ENCODE results near the gene FSIP1. TPM values are rescaled to one million over a fixed set of nuclear protein-coding genes. Genes with fewer than 3 reads are reported as not detected.

Gene FSIP1
- total RNA-seq, 1 experiment from 2014 or later = 0.61 TPM

DNA sequence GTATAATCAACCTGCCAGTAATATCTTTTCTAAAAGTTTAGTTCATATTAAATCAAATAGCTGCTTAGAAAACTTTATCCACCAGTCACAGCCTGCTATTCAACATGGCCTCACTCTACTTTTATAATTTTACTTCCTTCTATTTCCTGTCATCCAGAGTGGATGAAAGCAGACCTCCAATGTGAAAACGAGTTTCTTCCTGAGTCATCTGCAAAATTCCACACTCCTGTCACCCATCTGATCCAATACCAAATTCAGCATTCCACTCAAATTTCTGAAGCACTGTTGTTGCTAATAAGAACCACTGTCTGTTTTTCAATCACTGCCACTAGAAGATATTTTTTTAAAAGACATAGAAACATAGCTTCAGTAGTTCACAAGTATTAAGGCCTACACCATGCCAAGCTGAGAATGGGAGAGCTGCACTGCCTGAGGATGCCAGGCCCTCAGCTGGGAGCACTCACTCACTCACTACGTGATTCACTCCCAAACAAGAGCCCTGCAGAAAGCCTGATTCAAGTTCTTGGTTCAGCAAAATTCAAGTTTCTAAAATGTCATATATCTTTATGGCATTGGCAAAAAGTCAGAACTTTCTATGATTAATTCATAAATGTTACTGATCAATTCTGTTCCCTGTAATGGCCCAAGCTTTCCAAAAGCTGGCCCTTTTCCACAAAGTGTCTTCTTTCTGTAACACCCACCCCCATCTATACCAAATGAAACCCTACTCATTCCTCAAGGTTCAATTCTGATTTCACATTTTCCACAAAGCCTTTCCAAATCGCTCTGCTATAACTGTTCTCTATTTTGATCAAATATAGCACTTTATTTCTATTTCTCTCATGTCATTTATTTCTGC is 82.9 kb downstream of the FSIP1 start:
- Mint-ChIP-seq H3K36me3 (no peaks in the 10 kb centered on the region), H3K9me3 (no peaks in the 10 kb centered on the region), H3K4me3 (no peak overlapping the region), H3K27me3 (ENCODE audit: low read depth) (no peaks in the 10 kb centered on the region), H3K27ac (no peak overlapping the region), H3K4me1 (peaks cover 8% of the 10 kb centered on the region)
- POLR2A ChIA-PET = no interaction called here
- DNase-seq (ENCODE audit: low spot score) (no peak), ATAC-seq (no peak)
- CTCF ChIA-PET = interaction anchor here (3.5 kb wide), 1 partner anchor 57 kb away, joined by 15 read pairs; no protein-coding TSS in a partner anchor
- TF ChIP-seq SMAD3 (CRISPR knock-in tag; IDR thresholded peaks at IDR 0.05; ENCODE audit: borderline replicate concordance) = no peak
- no peak for TF ChIP-seq ZNF219 (CRISPR knock-in tag; IDR thresholded peaks at IDR 0.05; ENCODE audit: borderline replicate concordance)
- TF ChIP-seq ZNF396 (CRISPR knock-in tag; IDR thresholded peaks at IDR 0.05; ENCODE audit: borderline replicate concordance) = no peak
- TF ChIP-seq, protein P1, sequence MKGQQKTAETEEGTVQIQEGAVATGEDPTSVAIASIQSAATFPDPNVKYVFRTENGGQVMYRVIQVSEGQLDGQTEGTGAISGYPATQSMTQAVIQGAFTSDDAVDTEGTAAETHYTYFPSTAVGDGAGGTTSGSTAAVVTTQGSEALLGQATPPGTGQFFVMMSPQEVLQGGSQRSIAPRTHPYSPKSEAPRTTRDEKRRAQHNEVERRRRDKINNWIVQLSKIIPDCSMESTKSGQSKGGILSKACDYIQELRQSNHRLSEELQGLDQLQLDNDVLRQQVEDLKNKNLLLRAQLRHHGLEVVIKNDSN (CRISPR knock-in tag; IDR thresholded peaks at IDR 0.05) = no peak
- TF ChIP-seq EMX1 (CRISPR knock-in tag; IDR thresholded peaks at IDR 0.05) = no peak
- TF ChIP-seq ZNF263 (CRISPR knock-in tag; IDR thresholded peaks at IDR 0.05; ENCODE audit: low read depth) = no peak
- no peak for TF ChIP-seq RORB (CRISPR knock-in tag; IDR thresholded peaks at IDR 0.05)
- TF ChIP-seq FOXK1 (CRISPR knock-in tag; IDR thresholded peaks at IDR 0.05) = no peak
- no peak for TF ChIP-seq E2F5 (CRISPR knock-in tag; IDR thresholded peaks at IDR 0.05)
- TF ChIP-seq, protein P2, sequence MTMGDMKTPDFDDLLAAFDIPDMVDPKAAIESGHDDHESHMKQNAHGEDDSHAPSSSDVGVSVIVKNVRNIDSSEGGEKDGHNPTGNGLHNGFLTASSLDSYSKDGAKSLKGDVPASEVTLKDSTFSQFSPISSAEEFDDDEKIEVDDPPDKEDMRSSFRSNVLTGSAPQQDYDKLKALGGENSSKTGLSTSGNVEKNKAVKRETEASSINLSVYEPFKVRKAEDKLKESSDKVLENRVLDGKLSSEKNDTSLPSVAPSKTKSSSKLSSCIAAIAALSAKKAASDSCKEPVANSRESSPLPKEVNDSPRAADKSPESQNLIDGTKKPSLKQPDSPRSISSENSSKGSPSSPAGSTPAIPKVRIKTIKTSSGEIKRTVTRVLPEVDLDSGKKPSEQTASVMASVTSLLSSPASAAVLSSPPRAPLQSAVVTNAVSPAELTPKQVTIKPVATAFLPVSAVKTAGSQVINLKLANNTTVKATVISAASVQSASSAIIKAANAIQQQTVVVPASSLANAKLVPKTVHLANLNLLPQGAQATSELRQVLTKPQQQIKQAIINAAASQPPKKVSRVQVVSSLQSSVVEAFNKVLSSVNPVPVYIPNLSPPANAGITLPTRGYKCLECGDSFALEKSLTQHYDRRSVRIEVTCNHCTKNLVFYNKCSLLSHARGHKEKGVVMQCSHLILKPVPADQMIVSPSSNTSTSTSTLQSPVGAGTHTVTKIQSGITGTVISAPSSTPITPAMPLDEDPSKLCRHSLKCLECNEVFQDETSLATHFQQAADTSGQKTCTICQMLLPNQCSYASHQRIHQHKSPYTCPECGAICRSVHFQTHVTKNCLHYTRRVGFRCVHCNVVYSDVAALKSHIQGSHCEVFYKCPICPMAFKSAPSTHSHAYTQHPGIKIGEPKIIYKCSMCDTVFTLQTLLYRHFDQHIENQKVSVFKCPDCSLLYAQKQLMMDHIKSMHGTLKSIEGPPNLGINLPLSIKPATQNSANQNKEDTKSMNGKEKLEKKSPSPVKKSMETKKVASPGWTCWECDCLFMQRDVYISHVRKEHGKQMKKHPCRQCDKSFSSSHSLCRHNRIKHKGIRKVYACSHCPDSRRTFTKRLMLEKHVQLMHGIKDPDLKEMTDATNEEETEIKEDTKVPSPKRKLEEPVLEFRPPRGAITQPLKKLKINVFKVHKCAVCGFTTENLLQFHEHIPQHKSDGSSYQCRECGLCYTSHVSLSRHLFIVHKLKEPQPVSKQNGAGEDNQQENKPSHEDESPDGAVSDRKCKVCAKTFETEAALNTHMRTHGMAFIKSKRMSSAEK (CRISPR knock-in tag; IDR thresholded peaks at IDR 0.05; ENCODE audit: borderline replicate concordance) = no peak
- TF ChIP-seq, protein P3, sequence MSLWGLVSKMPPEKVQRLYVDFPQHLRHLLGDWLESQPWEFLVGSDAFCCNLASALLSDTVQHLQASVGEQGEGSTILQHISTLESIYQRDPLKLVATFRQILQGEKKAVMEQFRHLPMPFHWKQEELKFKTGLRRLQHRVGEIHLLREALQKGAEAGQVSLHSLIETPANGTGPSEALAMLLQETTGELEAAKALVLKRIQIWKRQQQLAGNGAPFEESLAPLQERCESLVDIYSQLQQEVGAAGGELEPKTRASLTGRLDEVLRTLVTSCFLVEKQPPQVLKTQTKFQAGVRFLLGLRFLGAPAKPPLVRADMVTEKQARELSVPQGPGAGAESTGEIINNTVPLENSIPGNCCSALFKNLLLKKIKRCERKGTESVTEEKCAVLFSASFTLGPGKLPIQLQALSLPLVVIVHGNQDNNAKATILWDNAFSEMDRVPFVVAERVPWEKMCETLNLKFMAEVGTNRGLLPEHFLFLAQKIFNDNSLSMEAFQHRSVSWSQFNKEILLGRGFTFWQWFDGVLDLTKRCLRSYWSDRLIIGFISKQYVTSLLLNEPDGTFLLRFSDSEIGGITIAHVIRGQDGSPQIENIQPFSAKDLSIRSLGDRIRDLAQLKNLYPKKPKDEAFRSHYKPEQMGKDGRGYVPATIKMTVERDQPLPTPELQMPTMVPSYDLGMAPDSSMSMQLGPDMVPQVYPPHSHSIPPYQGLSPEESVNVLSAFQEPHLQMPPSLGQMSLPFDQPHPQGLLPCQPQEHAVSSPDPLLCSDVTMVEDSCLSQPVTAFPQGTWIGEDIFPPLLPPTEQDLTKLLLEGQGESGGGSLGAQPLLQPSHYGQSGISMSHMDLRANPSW (CRISPR knock-in tag; conservative IDR thresholded peaks at IDR 0.05; ENCODE audit: low read depth) = no peak
- TF ChIP-seq, protein P4, sequence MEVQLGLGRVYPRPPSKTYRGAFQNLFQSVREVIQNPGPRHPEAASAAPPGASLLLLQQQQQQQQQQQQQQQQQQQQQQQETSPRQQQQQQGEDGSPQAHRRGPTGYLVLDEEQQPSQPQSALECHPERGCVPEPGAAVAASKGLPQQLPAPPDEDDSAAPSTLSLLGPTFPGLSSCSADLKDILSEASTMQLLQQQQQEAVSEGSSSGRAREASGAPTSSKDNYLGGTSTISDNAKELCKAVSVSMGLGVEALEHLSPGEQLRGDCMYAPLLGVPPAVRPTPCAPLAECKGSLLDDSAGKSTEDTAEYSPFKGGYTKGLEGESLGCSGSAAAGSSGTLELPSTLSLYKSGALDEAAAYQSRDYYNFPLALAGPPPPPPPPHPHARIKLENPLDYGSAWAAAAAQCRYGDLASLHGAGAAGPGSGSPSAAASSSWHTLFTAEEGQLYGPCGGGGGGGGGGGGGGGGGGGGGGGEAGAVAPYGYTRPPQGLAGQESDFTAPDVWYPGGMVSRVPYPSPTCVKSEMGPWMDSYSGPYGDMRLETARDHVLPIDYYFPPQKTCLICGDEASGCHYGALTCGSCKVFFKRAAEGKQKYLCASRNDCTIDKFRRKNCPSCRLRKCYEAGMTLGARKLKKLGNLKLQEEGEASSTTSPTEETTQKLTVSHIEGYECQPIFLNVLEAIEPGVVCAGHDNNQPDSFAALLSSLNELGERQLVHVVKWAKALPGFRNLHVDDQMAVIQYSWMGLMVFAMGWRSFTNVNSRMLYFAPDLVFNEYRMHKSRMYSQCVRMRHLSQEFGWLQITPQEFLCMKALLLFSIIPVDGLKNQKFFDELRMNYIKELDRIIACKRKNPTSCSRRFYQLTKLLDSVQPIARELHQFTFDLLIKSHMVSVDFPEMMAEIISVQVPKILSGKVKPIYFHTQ (CRISPR knock-in tag; IDR thresholded peaks at IDR 0.05) = no peak
- no peak for TF ChIP-seq ZNF121 (CRISPR knock-in tag; IDR thresholded peaks at IDR 0.05)
- no peak for TF ChIP-seq PRDM15 (CRISPR knock-in tag; IDR thresholded peaks at IDR 0.05)
- TF ChIP-seq GABPB1 (CRISPR knock-in tag; IDR thresholded peaks at IDR 0.05) = no peak
- no peak for TF ChIP-seq TEAD4 (CRISPR knock-in tag; IDR thresholded peaks at IDR 0.05)
- no peak for TF ChIP-seq RELA (CRISPR knock-in tag; IDR thresholded peaks at IDR 0.05; ENCODE audit: borderline replicate concordance)
- no peak for TF ChIP-seq MAX (CRISPR knock-in tag; IDR thresholded peaks at IDR 0.05)
- TF ChIP-seq MYBL2 (CRISPR knock-in tag; IDR thresholded peaks at IDR 0.05) = no peak
- TF ChIP-seq CDX4 (CRISPR knock-in tag; IDR thresholded peaks at IDR 0.05; ENCODE audit: borderline replicate concordance) = no peak
